Measurements from ENCODE around the gene PTPRD.

PTPRD gene

DNA sequence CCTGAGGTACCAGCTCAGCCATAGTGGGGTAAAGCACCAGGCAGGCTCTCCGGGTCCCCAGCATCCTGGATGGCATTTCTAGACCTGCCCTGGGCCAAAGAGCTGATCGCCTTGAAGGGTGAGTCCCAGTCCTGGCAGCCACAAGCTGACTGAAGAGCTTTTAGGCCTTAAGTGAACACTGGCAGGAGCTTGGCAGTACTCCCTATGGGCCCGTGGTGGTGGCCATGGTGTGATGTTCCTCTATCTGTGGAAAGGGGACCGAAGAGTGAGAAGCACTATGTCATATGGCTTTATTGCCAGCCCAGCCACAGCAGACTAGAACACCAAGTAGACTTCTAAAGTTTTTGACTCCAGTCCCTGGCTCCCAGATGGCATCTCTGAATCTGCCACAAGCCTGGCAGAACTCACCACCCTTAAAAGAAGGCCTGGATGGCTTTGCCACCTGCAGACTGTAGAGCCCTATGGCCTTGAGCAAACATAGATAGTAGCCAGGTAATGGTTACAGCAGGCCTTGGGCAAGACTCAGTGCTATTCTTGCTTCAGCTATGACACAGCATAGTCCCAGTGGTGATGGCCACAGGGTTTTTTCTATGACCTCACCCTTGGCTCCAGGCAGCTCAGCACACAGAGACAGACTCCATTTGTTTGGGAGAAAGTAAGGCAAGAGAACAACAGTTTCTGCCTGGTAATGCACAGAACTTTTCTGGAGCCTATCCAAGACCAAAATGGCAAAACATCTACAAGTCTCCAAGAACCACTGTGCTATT is 2011.7 kb downstream of the PTPRD start:
- DNase-seq: no peak

DNA sequence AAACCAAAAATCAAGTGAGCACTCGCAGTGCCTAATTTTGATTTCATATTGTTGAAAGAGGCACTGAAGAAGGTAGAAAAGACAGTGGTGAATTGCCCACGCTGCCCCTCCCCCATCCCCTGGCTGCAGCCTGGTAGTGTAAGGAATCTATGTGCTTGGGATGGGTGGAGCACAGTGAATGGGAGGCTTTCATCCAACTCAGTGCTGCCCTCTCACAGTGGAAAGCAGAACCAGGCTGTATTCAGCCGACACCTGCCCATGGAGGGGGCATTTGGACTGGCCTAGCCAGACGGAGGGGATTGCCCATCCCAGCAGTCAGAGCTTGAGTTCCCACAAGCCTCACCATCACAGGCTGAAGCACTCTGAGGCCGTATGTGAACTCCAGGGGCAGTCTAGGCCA is 2012.9 kb downstream of the PTPRD start:
- no peak for DNase-seq

GRCh38 chr9:8589476-8589875 is 2023.3 kb downstream of the PTPRD start:
- no peak for DNase-seq

DNA sequence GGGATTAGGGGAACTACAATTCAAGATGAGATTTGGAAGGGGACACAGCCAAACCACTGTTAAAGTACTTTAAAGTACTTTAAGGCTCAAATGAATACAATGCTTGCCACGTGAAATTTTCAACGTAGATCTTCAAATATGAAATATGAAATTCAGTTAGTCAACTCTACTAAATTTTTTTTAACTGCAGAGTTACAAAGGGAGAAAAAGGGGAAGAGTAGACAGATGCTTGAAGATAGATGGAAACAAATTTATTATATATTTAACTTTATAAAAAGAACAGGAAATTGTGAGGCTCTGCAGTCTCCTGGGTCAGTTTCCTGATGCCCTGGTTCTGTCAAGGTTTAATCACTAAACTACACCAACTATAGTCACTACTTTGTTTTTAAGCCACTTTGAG is 2027.8 kb downstream of the PTPRD start:
- DNase-seq: no peak

DNA sequence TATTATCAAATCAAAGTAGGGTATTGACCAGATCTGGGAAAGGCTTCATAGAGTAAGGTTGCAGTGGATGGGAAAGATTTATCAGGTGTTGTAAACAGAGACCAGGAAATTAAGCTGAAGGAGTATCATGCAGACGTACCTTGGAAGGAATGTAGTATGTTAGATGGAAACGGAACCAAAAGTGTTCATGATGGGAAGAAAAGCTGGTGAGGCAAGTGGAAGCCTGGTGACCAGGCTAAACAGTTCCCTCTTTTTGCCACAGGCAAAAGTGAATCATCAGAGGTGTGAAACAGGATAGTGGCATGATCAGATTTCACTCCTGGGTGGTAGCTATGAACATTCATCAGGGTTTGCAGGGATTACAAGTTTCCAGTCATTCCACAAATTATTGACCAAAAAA is 2033.1 kb downstream of the PTPRD start:
- DNase-seq: no peak

- no peak for DNase-seq
These were observed 2036.1 kb downstream of the PTPRD start for GRCh38 chr9:8576741-8577140.

DNA sequence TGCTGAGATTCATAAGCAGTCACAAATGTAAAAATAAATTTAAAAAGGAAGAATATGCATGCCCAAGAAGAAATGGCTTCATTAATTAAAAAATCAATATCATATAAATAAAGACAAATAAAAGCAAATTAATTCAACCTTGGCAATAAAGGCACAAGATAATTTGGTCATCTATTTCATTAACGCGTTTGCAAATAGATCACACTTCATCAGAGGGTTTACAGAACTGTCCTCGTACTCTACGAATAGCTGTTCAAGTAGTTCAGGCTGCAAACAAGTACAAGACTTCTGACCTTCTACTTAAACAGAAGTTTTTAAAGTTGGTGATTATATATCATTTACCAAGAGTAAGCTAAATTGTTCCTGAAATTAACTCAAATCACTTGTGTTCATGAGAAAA is 2038.0 kb downstream of the PTPRD start:
- no peak for DNase-seq

DNA sequence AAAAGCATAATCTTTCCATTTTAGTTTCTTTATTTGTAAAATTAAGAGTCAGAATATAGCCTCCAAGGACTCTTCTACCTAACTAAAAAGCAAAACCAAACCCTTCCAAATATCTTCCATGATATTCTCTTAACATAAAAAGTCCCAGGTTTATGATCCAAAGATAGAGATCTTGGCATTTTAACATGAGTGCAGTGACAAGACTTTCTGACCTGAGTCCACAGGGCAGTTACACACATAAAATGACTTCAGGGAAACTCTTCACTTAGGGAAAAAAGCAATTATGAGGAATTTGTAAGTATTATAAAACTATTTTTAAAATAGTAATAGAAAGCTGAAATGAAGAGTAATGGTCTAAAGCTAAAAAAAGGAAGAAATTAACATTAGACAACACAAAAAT is 2040.6 kb downstream of the PTPRD start:
- DNase-seq: no peak

GRCh38 chr9:8571643-8572042 is 2041.2 kb downstream of the PTPRD start:
- DNase-seq: no peak

- no peak for DNase-seq
These were observed 2042.0 kb downstream of the PTPRD start for GRCh38 chr9:8570776-8571175.

GRCh38 chr9:8569823-8570222 is 2043.0 kb downstream of the PTPRD start:
- no peak for DNase-seq

GRCh38 chr9:8567963-8568579 is 2044.7 kb downstream of the PTPRD start:
- no peak for DNase-seq

DNA sequence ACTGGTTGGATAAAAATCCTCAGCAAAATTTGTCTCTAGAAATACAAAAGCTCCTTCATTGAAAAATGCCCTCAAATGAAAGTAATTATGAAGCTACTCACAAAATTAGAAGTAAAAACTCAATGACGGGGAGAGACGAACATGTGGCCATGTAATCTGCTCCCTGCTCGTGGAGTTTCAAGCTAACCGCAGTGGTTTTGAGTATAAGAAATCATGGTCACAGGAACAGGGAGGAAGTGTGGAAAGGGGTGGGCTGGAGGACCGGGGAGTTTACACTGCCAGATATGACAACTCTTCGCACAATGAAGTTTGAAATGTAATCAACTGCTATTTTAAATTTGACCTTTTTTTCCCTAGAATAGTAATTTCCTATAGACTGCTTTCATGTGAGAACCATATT is 2047.8 kb downstream of the PTPRD start:
- no peak for DNase-seq

GRCh38 chr9:8560560-8561525 is 2052.0 kb downstream of the PTPRD start:
- peak; percentile 14 for DNase-seq

DNA sequence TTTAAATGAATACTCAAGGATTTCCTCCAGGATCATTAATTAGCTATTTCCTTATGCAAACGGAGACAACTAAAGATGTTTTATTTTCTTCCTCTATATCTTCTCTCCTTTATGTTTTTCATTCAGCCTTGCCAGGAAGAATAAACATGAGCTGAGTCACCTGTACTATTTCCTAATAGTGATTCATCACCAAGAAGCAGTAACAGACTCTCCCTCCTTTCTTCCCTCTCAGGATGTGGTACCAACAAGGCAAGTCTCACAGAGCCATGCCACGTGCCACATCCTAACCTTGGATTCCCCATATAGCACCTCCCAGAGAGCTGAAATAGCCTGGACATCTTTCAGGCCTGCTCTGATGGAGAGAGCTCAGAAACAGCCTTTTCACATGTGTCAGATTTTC is 2054.6 kb downstream of the PTPRD start:
- no peak for DNase-seq

DNA sequence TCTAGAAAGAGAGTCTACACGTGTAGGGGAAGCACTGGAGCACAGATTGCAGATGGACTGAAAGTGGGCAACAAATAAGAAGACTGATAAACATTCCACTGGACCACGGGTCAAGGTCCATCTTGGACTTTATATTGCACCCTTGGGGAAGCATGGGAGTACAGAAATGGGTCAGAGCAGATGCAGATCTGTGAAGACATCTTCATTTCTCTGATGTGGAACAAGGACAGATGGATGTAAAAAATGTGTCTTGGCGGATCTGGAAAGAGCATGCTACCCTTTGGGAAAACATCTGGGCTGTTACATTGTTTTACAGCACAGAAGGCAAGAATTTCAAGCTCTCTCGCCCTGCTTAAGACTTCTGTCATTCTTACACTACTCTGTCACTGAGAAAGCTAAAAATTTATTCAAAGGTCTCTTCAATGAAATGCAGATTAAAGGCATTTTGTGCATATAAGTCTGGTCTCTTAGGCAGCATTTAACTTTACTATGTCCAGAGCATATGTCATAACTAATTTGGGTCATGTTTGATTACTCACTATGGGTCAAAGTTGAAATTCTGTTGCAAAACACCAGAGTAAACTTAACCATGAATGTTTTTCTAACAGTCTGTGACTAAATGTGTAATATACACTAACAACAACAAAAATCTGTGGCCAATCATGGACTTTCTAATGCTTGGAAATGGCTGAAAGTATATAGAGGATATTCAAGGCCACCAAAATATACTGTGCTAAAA is 2056.9 kb downstream of the PTPRD start:
- DNase-seq: no peak

DNA sequence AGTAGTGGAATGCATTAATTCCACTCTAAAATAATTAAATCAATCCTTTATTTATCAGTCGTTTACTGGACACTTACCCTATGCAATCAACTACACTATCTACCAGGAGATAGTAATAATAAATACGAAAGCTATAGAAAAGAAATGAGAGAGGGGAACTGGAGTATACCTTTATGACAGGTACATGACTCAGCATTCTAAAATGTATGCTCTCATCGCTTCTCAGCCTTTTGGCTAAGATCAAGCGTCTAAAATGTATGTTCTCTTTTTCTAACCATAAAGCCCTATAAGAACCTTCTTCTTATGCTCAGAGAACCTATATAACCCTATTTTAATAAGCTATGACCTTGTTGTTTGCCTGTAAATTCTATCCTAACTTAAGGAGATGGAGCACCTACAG is 2059.4 kb downstream of the PTPRD start:
- no peak for DNase-seq

GRCh38 chr9:8552732-8553131 is 2060.1 kb downstream of the PTPRD start:
- DNase-seq: no peak

- no peak for DNase-seq
These were observed 2063.6 kb downstream of the PTPRD start for GRCh38 chr9:8549214-8549613.

DNA sequence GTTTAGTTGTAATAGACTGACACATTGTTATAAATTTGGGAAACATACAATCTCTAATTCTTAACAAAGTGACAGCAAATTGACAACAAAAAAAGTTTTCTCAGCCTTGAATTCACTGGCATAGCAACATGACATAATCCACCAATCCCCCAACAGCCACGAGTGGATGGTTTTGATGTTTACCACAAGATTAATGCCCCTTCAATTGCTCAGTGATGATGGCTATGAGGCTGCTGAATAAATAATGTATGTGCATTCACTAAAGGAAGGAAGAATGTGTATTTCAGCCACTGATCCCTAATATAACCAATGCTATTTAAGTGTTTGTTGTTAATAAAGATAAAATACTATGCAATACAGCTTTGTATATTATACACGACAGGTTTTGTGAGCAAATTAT is 2069.6 kb downstream of the PTPRD start:
- no peak for DNase-seq

DNA sequence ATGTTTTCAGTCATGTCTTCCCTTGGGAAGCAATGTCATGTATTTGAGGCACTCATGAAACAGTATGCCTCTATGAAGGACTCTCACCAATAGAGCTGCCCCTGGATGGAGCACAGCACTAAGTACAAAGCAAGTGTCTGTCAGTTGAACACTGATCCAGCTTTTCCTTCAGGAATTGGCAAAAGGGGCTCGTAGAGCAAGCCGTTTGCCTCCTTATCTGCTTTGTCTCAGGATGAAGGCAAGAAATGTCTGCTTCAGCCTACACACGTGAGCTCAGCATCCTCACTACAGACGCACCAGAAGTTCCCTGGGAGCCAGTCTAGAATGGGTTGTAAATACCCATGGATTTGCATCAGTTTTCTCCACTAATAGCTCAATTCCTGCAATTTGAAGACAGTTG is 2070.3 kb downstream of the PTPRD start:
- no peak for DNase-seq

GRCh38 chr9:8539681-8540197 is 2073.1 kb downstream of the PTPRD start:
- no peak for DNase-seq

- no peak for DNase-seq
These were observed 2076.0 kb downstream of the PTPRD start for GRCh38 chr9:8536845-8537244.
